ENCODE results near the gene FZD2.
A peak's percentile ranks its signal among the peaks of the same experiment; 100 is the strongest.
"Not testable (repeated sequence)": the region's sequence is repeated elsewhere in the genome, so short reads cannot be mapped to it uniquely, and the experiment has no call there.

Gene FZD2

GRCh38 chr17:44546671-44547606 lies 10.3 kb upstream of the FZD2 start:
- DNase-seq (ENCODE audit: low read depth in 2 of 2), result no peak

- DNase-seq (ENCODE audit: low read depth in 2 of 2), result no peak
Observed at GRCh38 chr17:44547625-44548267, 9.5 kb upstream of the FZD2 start.

- DNase-seq (ENCODE audit: low read depth in 2 of 2), result no peak
Observed at GRCh38 chr17:44548376-44549230, 8.7 kb upstream of the FZD2 start.

GRCh38 chr17:44549686-44550085 lies 7.6 kb upstream of the FZD2 start:
- DNase-seq (ENCODE audit: low read depth in 2 of 2), result no peak

- no peak for DNase-seq (ENCODE audit: low read depth in 2 of 2)
Observed at GRCh38 chr17:44552361-44552760, 4.9 kb upstream of the FZD2 start.

GRCh38 chr17:44555099-44555498 lies 2.2 kb upstream of the FZD2 start:
- no peak for DNase-seq (ENCODE audit: low read depth in 2 of 2)

- DNase-seq (ENCODE audit: low read depth in 2 of 2), result no peak
Observed at GRCh38 chr17:44556166-44556831, 985 bp upstream of the FZD2 start.

- peak in 1 of 2 donors; percentile 17 for DNase-seq (ENCODE audit: low read depth in 2 of 2)
Observed at GRCh38 chr17:44557651-44558285, 484 bp downstream of the FZD2 start.

GRCh38 chr17:44558334-44558709 lies 1.0 kb downstream of the FZD2 start:
- DNase-seq (ENCODE audit: low read depth in 2 of 2), result no peak

- no peak for DNase-seq (ENCODE audit: low read depth in 2 of 2)
Observed at GRCh38 chr17:44558710-44559633, 1.7 kb downstream of the FZD2 start.

- DNase-seq (ENCODE audit: low read depth in 2 of 2), result no peak
Observed at GRCh38 chr17:44559634-44560554, 2.6 kb downstream of the FZD2 start.

GRCh38 chr17:44561237-44561623 lies 3.9 kb downstream of the FZD2 start:
- DNase-seq (ENCODE audit: low read depth in 2 of 2), result no peak

GRCh38 chr17:44564429-44564828 lies 7.1 kb downstream of the FZD2 start:
- DNase-seq (ENCODE audit: low read depth in 2 of 2), result no peak

GRCh38 chr17:44565866-44566443 lies 8.7 kb downstream of the FZD2 start:
- no peak for DNase-seq (ENCODE audit: low read depth in 2 of 2)

GRCh38 chr17:44568311-44568944 lies 11.1 kb downstream of the FZD2 start:
- not testable (repeated sequence) for DNase-seq (ENCODE audit: low read depth in 2 of 2)

GRCh38 chr17:44568945-44569858 lies 11.9 kb downstream of the FZD2 start:
- DNase-seq (ENCODE audit: low read depth in 2 of 2), result no peak

- DNase-seq (ENCODE audit: low read depth in 2 of 2), result no peak
Observed at GRCh38 chr17:44572801-44573200, 15.5 kb downstream of the FZD2 start.

Data from activated CD4-positive, alpha-beta T cell treated with anti-CD3 and anti-CD28 coated beads for 24 hours (primary cell).